ENCODE results near the gene MAP9. TPM values are rescaled to one million over a fixed set of nuclear protein-coding genes. Genes with fewer than 3 reads are reported as not detected.
A peak's percentile ranks its signal among the peaks of the same experiment; 100 is the strongest.
"Not testable (repeated sequence)": the region's sequence is repeated elsewhere in the genome, so short reads cannot be mapped to it uniquely, and the experiment has no call there.

The MAP9 gene
- 1 to 10 TPM; 6.3 to 6.7 TPM for total RNA-seq

DNA sequence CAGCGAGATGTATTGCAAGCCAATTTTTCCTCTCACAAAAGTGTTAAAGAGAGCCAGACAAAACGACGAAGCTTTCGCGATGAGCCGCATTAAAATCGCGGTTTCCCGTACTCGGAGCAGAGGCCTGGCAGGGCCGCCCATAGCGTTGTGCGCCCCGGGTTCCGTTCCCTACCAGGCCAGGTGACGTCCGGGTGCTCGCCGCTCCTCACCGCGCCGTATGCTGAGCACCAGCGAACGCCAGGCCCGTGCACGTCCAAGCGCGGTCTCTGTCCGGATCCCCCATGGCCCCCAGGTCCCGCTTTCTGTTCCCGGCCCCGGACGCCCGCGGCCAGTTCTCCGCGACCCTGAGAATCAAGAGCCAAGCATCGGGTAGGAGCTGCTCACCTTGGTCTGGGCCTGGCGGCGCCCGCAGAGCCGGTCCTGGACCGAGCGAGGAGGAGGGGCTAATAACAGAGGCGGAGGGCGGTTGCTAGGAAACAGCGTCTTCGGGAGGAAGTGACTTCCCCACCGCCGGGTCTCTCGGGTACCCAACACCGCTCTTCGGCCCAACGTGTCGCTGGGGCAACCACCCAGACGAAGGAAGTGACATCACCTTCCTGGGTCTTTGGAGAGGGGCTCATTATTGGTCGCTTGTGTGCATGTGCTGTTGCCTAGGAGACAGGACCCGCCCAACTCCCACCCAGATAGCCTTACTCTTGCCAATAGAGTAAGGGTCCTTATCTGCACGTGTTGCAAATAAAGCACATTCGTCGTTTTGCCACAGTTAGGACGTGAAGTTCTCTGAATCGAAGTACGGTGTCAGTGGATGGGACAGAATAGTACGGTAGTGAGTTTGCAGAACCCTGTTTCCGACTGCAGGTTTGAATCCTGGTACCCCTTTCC lies at the start of gene MAP9:
Gene MAP9, minus strand, starts transcription at position 579 of the 882 bp plus-strand sequence. CDS start 1,115 bp downstream, outside the sequence.
- Mint-ChIP-seq H3K9me3 (no peaks in the 10 kb centered on the region), H3K4me1 (peaks cover 11% of the 10 kb centered on the region), H3K4me3 (peak within 1 kb of the TSS; percentile 89), H3K27ac (peak within 1 kb of the TSS; percentile 83), H3K27me3 (no peaks in the 10 kb centered on the region), H3K36me3 (no peaks in the 10 kb centered on the region)
- peak; percentile 80 for DNase-seq
- POLR2A ChIA-PET, result interaction anchor here (1.0 kb wide), 1 partner anchor 576 kb away, joined by 3 read pairs; no protein-coding TSS in a partner anchor
- peak; percentile 95 for ATAC-seq (ENCODE audit: low read depth)

DNA sequence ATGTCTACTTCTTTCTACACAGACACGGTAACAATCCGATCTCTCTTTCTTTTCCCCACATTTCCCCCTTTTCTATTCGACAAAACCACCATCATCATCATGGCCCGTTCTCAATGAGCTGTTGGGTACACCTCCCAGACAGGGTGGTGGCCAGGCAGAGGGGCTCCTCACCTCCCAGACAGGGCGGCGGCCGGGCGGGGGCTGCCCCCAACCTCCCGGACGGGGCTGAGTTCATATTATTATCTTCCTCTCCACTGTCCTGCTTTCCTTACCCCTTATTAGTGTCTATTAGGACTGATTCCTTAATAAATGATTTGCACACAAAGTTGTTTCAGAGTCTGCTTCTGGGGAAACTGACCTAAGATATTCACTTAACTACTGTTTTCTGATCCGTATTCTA lies 48.0 kb upstream of the MAP9 start:
- ATAC-seq (ENCODE audit: low read depth); POLR2A ChIA-PET; H3K36me3 Mint-ChIP-seq; H3K4me3 Mint-ChIP-seq; H3K27me3 Mint-ChIP-seq; H3K27ac Mint-ChIP-seq; DNase-seq; H3K9me3 Mint-ChIP-seq; H3K4me1 Mint-ChIP-seq: not testable (repeated sequence)

DNA sequence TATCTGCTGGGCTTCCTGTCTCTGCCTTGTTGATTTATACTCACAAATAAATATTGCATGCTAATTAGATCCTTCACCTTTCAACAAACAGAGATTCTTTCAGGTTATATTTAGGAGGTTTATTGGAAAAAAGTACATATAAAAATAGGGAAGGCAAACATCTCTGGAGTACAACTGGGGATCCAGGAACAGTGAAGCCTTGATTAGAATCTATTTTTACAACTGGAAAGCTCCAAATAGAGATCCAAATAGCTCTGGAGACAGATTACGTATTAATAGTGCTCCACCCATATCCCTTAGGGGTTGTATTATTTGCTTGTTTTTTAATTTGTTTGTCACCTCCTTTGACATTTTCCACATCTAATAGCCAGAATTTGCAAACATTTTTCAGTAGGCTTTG lies 46.9 kb upstream of the MAP9 start:
- no peak for ATAC-seq (ENCODE audit: low read depth)
- POLR2A ChIA-PET, result no interaction called here
- no peak overlapping the region for H3K27ac Mint-ChIP-seq
- H3K27me3 Mint-ChIP-seq, result no peaks in the 10 kb centered on the region
- no peaks in the 10 kb centered on the region for H3K4me1 Mint-ChIP-seq
- no peak overlapping the region for H3K4me3 Mint-ChIP-seq
- H3K9me3 Mint-ChIP-seq, result no peaks in the 10 kb centered on the region
- no peaks in the 10 kb centered on the region for H3K36me3 Mint-ChIP-seq
- DNase-seq, result no peak

DNA sequence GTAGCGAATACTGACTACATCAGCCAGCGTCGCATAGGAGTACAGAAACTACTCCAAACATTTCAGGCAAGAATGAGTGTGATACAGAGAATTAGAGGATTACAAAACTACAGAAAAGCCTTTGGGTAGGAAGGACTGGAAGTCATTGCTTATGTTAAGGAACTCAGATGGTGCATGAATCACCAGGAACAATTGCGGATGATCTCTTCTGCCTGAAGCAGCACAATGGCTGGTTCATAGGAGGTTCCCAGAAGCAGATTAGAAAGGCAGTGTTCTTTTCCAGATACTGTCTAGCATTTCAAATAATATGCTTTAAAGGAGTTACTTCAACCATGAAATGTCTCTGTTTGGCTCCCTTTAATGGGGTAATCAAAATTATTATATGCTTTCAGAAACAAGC lies 42.5 kb upstream of the MAP9 start:
- ATAC-seq (ENCODE audit: low read depth), result no peak
- no peak for DNase-seq
- Mint-ChIP-seq H3K27ac (no peak overlapping the region), H3K27me3 (no peaks in the 10 kb centered on the region), H3K4me1 (no peaks in the 10 kb centered on the region), H3K4me3 (no peak overlapping the region), H3K9me3 (no peaks in the 10 kb centered on the region), H3K36me3 (no peaks in the 10 kb centered on the region)
- POLR2A ChIA-PET, result no interaction called here

DNA sequence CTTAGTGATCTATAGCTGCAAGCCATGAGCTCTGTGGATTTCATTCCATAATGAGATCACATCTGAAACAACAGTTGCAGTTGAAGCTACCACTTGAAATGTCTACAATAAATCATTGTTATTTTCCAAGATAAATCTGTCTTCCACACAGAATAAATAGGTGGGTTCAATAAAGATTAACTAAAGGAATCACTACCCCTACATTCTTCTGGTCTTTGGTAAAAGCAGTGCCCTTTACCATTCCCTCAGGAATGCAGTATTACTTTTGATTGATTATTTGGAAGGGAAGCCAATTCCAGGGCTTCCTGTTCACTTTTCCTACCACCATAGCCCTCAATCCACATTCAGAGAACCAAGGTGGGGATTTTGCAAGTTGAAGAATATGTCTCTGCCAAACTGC lies 38.9 kb upstream of the MAP9 start:
- no peaks in the 10 kb centered on the region for H3K9me3 Mint-ChIP-seq
- H3K27ac Mint-ChIP-seq, result no peak overlapping the region
- no peaks in the 10 kb centered on the region for H3K36me3 Mint-ChIP-seq
- no peak overlapping the region for H3K4me3 Mint-ChIP-seq
- ATAC-seq (ENCODE audit: low read depth) (no peak), DNase-seq (no peak)
- no peaks in the 10 kb centered on the region for H3K4me1 Mint-ChIP-seq
- no peaks in the 10 kb centered on the region for H3K27me3 Mint-ChIP-seq
- POLR2A ChIA-PET, result no interaction called here

DNA sequence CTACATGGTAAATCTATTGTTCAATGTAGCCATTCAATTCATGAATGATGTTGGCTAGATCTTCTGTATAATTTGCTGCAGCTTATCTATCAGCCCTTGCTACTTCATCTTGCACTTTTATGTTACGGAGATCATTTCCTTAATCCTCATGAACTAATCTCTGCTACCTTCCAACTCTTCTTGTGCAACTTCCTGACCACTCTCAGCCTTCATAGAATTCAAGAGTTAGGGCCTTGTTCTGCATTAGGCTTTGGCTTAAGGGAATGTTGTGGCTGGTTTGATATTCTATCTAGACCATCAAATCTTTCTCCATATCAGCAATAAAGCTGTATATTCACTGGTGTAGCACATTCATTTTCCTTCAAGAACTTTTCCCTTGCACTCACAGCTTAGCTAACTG lies 36.7 kb upstream of the MAP9 start:
- no peaks in the 10 kb centered on the region for H3K4me1 Mint-ChIP-seq
- H3K27me3 Mint-ChIP-seq, result no peaks in the 10 kb centered on the region
- no peaks in the 10 kb centered on the region for H3K9me3 Mint-ChIP-seq
- no peaks in the 10 kb centered on the region for H3K36me3 Mint-ChIP-seq
- DNase-seq (no peak), ATAC-seq (ENCODE audit: low read depth) (no peak)
- POLR2A ChIA-PET, result no interaction called here
- no peak overlapping the region for H3K4me3 Mint-ChIP-seq
- no peak overlapping the region for H3K27ac Mint-ChIP-seq

DNA sequence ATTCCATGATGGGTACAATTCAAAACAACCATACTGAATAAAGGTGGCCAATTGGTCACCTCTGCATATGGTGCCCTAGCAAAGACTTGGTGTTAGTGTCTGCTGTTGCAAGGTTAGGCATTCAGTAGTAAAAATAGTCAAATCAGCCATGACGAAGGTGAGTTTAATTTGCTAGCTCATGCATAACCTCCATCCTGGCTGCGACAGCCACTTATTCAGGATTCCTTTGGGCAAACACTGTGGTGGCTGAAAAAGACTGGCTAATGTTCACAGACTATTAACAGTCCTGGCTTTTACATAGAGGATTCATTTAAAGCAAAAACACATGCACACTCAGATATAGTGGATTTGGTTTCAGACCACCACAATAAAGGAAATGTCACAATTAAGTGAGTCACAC lies 34.8 kb upstream of the MAP9 start:
- no peaks in the 10 kb centered on the region for H3K4me1 Mint-ChIP-seq
- DNase-seq (no peak), ATAC-seq (ENCODE audit: low read depth) (no peak)
- H3K27me3 Mint-ChIP-seq, result peaks cover 5% of the 10 kb centered on the region
- POLR2A ChIA-PET, result no interaction called here
- no peak overlapping the region for H3K27ac Mint-ChIP-seq
- no peaks in the 10 kb centered on the region for H3K9me3 Mint-ChIP-seq
- no peaks in the 10 kb centered on the region for H3K36me3 Mint-ChIP-seq
- H3K4me3 Mint-ChIP-seq, result no peak overlapping the region

DNA sequence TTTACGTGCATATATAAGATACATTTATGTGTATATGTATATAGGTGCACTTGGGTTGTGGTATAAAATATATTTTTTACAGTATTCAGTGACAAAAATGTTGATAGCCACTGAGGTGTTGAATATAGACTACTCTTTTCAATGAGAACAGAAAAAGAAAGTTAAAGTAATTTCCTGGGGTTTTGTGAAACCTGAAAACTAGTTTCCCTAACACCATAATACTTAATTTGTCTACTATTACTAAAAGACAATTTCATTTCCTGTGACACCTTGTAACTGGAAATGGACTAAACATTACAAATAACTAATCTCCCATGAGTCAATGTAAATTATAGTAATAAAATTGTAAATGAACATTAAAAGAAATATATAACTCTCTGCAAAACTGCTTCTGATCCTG lies 32.0 kb upstream of the MAP9 start:
- Mint-ChIP-seq H3K4me1 (no peaks in the 10 kb centered on the region), H3K27ac (no peak overlapping the region), H3K4me3 (no peak overlapping the region), H3K27me3 (peaks cover 11% of the 10 kb centered on the region), H3K36me3 (no peaks in the 10 kb centered on the region), H3K9me3 (no peaks in the 10 kb centered on the region)
- POLR2A ChIA-PET, result no interaction called here
- no peak for ATAC-seq (ENCODE audit: low read depth)
- no peak for DNase-seq

DNA sequence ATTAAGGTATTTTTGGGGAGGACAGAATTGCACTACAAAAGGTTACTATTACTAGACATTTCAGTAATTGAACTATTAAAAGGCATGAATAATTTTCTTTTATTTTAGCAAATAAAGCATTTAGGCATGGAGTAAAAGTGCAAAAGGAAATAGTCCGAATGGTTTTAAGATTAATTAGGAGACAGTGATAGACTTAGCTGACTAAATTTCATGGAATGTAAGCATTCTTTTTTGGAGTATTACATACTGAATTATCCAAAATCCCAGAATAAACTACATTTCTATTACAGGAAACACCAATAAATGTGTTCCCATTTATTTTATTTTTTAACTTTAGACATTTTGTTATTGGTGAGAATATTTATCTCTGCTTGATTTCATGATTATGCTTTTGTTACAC lies 30.7 kb upstream of the MAP9 start:
- no peak overlapping the region for H3K27ac Mint-ChIP-seq
- no peak overlapping the region for H3K4me3 Mint-ChIP-seq
- no peak for DNase-seq
- peaks cover 15% of the 10 kb centered on the region for H3K27me3 Mint-ChIP-seq
- ATAC-seq (ENCODE audit: low read depth), result no peak
- no peaks in the 10 kb centered on the region for H3K4me1 Mint-ChIP-seq
- POLR2A ChIA-PET, result no interaction called here
- H3K9me3 Mint-ChIP-seq, result no peaks in the 10 kb centered on the region
- no peaks in the 10 kb centered on the region for H3K36me3 Mint-ChIP-seq

DNA sequence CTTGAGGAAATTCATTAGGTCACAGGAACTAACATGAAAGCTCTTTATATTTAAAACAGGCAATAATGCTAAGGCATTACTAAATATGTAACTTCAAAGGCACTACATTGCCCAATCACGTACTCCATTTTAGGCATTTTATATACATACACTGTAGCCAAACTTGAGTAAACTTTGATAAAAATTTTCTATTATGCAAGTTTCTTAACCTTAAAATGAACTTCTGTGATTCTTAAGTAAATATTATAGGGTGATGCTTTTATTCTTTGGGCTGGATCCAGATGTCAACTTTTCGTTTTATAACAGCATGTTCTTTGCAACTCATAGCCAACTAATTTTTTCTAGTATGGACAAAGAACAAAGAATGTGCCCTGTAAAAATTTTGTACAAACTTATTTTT lies 28.3 kb upstream of the MAP9 start:
- H3K27me3 Mint-ChIP-seq, result peaks cover 18% of the 10 kb centered on the region
- H3K4me1 Mint-ChIP-seq, result no peaks in the 10 kb centered on the region
- POLR2A ChIA-PET, result no interaction called here
- no peak for DNase-seq
- no peaks in the 10 kb centered on the region for H3K36me3 Mint-ChIP-seq
- H3K4me3 Mint-ChIP-seq, result no peak overlapping the region
- H3K9me3 Mint-ChIP-seq, result no peaks in the 10 kb centered on the region
- no peak overlapping the region for H3K27ac Mint-ChIP-seq
- no peak for ATAC-seq (ENCODE audit: low read depth)

DNA sequence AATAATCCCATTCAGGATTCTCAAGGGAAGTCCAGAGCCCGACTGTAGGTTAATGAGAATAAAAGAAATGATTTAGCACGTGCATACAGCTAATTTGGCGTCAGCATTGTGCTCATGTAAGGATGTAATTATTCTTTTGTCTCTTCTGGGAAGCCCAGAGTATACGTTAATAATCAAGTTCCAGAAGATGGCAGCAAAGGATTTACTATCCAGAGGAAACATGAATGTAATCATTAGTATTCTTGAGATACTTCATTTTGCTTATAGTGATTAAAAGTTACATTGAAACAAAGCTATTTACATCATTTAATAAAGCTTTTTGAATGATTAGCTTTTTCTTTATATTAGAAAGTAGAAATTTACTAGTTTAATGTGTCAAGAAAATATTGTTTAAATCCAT lies 27.1 kb upstream of the MAP9 start:
- H3K4me1 Mint-ChIP-seq, result no peaks in the 10 kb centered on the region
- no peak overlapping the region for H3K27ac Mint-ChIP-seq
- POLR2A ChIA-PET, result no interaction called here
- H3K36me3 Mint-ChIP-seq, result no peaks in the 10 kb centered on the region
- peaks cover 18% of the 10 kb centered on the region for H3K27me3 Mint-ChIP-seq
- ATAC-seq (ENCODE audit: low read depth), result no peak
- H3K9me3 Mint-ChIP-seq, result no peaks in the 10 kb centered on the region
- no peak for DNase-seq
- H3K4me3 Mint-ChIP-seq, result no peak overlapping the region

DNA sequence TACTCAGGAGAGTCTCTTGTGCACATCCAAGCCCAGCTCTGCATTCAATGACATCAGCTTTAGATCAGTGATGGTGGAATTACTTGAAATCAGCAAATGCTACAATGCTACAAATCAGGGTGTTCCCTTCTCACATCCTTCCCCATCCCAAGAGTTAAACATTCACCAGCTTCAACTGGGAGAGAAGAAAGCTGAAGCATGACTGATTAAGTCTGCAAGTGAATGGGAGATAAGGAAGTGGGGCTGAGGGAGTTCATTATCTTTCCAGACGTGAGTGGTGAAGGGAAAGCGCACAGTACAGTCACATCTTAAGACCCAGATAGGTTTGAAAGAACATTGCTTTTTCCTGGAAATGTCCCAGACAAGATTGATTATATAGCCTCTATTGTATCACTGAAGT lies 26.2 kb upstream of the MAP9 start:
- DNase-seq (no peak), ATAC-seq (ENCODE audit: low read depth) (no peak)
- peaks cover 16% of the 10 kb centered on the region for H3K27me3 Mint-ChIP-seq
- POLR2A ChIA-PET, result no interaction called here
- no peaks in the 10 kb centered on the region for H3K4me1 Mint-ChIP-seq
- H3K4me3 Mint-ChIP-seq, result no peak overlapping the region
- H3K36me3 Mint-ChIP-seq, result no peaks in the 10 kb centered on the region
- H3K27ac Mint-ChIP-seq, result no peak overlapping the region
- no peaks in the 10 kb centered on the region for H3K9me3 Mint-ChIP-seq

DNA sequence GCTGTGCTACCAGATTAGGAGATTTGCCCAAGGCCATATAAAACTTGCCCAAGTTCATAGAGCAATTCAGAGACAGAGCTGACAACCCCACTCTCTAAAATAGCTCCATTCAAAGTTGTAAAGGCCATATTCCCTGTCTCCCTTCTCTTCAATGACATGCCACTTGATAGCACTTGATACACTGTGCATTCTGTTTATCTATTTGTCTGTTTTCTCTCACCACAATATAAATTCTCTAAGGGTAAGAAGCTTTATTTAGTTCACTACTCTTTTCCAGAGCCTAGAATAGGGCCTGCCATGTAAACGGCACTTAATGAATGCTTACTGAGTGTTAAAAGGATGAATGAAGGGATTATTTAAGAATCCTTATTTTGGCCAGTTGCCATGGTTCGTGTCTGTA lies 24.1 kb upstream of the MAP9 start:
- H3K36me3 Mint-ChIP-seq, result no peaks in the 10 kb centered on the region
- H3K4me3 Mint-ChIP-seq, result no peak overlapping the region
- peaks cover 1% of the 10 kb centered on the region for H3K9me3 Mint-ChIP-seq
- H3K4me1 Mint-ChIP-seq, result no peaks in the 10 kb centered on the region
- H3K27ac Mint-ChIP-seq, result no peak overlapping the region
- DNase-seq (no peak), ATAC-seq (ENCODE audit: low read depth) (no peak)
- H3K27me3 Mint-ChIP-seq, result peaks cover 11% of the 10 kb centered on the region
- POLR2A ChIA-PET, result no interaction called here

DNA sequence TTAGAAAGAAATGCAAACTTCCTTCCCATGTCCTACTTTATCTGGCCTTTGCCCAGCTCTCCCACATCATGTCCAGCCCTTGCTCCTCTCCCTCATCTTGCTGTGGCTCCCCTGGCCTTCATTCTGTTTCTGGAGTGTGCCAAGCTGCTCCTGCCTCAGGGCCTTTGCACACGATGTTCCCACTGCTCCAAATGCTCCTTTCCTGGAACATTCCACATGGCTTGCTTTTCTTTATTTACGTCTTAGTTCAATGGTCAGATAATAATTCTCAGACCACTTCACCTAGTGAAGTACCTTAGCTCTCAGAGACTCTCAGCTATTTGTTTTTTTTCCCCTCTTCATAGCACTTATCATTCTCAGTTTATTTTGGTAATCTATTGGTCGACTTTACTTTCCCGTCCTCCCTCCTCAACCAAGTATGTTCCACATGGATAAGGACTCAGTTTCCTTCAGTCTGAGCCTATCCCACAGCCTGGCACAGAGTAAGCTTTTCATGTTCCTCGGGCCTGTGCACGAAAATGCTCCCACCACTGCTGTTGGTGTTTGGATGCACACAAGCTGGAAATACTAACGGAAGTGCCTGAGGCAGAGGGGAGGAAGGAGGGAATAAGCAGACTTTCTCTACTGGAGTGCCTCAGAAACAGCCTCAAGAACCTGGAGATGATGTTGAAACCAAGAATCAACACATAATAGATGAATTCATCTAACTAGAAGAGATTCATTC lies 23.4 kb upstream of the MAP9 start:
- H3K36me3 Mint-ChIP-seq, result no peaks in the 10 kb centered on the region
- H3K4me3 Mint-ChIP-seq, result no peak overlapping the region
- H3K4me1 Mint-ChIP-seq, result no peaks in the 10 kb centered on the region
- DNase-seq (no peak), ATAC-seq (ENCODE audit: low read depth) (no peak)
- POLR2A ChIA-PET, result no interaction called here
- H3K27me3 Mint-ChIP-seq, result peaks cover 7% of the 10 kb centered on the region
- H3K9me3 Mint-ChIP-seq, result peaks cover 1% of the 10 kb centered on the region
- no peak overlapping the region for H3K27ac Mint-ChIP-seq
